ENCODE measurements around the gene BBS2.

The BBS2 gene

GRCh38 chr16:56451753-56452689 lies 67.8 kb downstream of the BBS2 start:
- Histone ChIP-seq H3K79me2 (ENCODE audit: insufficient read depth, low read length) (peaks cover 68% of the 10 kb centered on the region), H4K20me1 (ENCODE audit: insufficient read depth, low read length) (peaks cover 31% of the 10 kb centered on the region), H3K4me1 (ENCODE audit: insufficient read depth, low read length) (peaks cover 52% of the 10 kb centered on the region), H3K4me3 (ENCODE audit: low read depth in 1 of 2, low read length in 2 of 2) (peak overlapping the region; percentile 36 to 60), H2AFZ (ENCODE audit: low read depth, low read length) (peak overlapping the region; percentile 90), H3K4me2 (ENCODE audit: insufficient read depth, low read length) (peak overlapping the region; percentile 90), H3K9ac (ENCODE audit: low read depth, low read length) (peak overlapping the region; percentile 76), H3K27me3 (ENCODE audit: insufficient read depth, low read length, poor library complexity) (no peaks in the 10 kb centered on the region), H3K9me3 (ENCODE audit: insufficient read depth, low read length, severe bottlenecking) (no peaks in the 10 kb centered on the region), H3K36me3 (ENCODE audit: insufficient read depth, low read length) (peaks cover 48% of the 10 kb centered on the region), H3K27ac (ENCODE audit: low read length) (peak overlapping the region; percentile 75)
- TF ChIP-seq EZH2 (IDR thresholded peaks at IDR 0.05; ENCODE audit: borderline replicate concordance, low read depth, low read length, severe bottlenecking), result no peak
- TF ChIP-seq, protein P1, sequence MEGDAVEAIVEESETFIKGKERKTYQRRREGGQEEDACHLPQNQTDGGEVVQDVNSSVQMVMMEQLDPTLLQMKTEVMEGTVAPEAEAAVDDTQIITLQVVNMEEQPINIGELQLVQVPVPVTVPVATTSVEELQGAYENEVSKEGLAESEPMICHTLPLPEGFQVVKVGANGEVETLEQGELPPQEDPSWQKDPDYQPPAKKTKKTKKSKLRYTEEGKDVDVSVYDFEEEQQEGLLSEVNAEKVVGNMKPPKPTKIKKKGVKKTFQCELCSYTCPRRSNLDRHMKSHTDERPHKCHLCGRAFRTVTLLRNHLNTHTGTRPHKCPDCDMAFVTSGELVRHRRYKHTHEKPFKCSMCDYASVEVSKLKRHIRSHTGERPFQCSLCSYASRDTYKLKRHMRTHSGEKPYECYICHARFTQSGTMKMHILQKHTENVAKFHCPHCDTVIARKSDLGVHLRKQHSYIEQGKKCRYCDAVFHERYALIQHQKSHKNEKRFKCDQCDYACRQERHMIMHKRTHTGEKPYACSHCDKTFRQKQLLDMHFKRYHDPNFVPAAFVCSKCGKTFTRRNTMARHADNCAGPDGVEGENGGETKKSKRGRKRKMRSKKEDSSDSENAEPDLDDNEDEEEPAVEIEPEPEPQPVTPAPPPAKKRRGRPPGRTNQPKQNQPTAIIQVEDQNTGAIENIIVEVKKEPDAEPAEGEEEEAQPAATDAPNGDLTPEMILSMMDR (IDR thresholded peaks at IDR 0.05; ENCODE audit: borderline replicate concordance, extremely low read depth, low read length, poor library complexity, severe bottlenecking), result no peak
- DNase-seq, result peak; percentile 11
- ATAC-seq (ENCODE audit: insufficient read depth, low read depth), result peak; percentile 41

- peak within 1 kb of the TSS; percentile 94 for H2AFZ ChIP-seq (ENCODE audit: low read depth, low read length)
- peak within 1 kb of the TSS; percentile 90 for H3K4me2 ChIP-seq (ENCODE audit: insufficient read depth, low read length)
- peak within 1 kb of the TSS; percentile 83 for H3K27ac ChIP-seq (ENCODE audit: low read length)
- peaks cover 76% of the 10 kb centered on the region for H3K79me2 ChIP-seq (ENCODE audit: insufficient read depth, low read length)
- H3K27me3 ChIP-seq (ENCODE audit: insufficient read depth, low read length, poor library complexity), result no peaks in the 10 kb centered on the region
- peak within 1 kb of the TSS; percentile 76 for H3K9ac ChIP-seq (ENCODE audit: low read depth, low read length)
- no peaks in the 10 kb centered on the region for H3K9me3 ChIP-seq (ENCODE audit: insufficient read depth, low read length, severe bottlenecking)
- peaks cover 54% of the 10 kb centered on the region for H3K4me1 ChIP-seq (ENCODE audit: insufficient read depth, low read length)
- H3K4me3 ChIP-seq (ENCODE audit: low read depth in 1 of 2, low read length in 2 of 2), result peak within 1 kb of the TSS; percentile 36 to 60
- DNase-seq, result peak; percentile 96
- peak; percentile 98 for ATAC-seq (ENCODE audit: insufficient read depth, low read depth)
- H4K20me1 ChIP-seq (ENCODE audit: insufficient read depth, low read length), result peaks cover 33% of the 10 kb centered on the region
- TF ChIP-seq EZH2 (IDR thresholded peaks at IDR 0.05; ENCODE audit: borderline replicate concordance, low read depth, low read length, severe bottlenecking), result no peak
- TF ChIP-seq, protein P1 (IDR thresholded peaks at IDR 0.05; ENCODE audit: borderline replicate concordance, extremely low read depth, low read length, poor library complexity, severe bottlenecking), result no peak
- H3K36me3 ChIP-seq (ENCODE audit: insufficient read depth, low read length), result peaks cover 48% of the 10 kb centered on the region
Measured at GRCh38 chr16:56450986-56451752, 68.7 kb downstream of the BBS2 start, which contains the start of the genes NUDT21 and OGFOD1. Gene NUDT21 (minus strand): TSS chr16:56451332. CDS start chr16:56451202, 130 bp downstream. Gene OGFOD1 (plus strand): TSS chr16:56451554. CDS start chr16:56451613, 59 bp downstream.

- Histone ChIP-seq H2AFZ (ENCODE audit: low read depth, low read length) (peak overlapping the region; percentile 94), H3K27me3 (ENCODE audit: insufficient read depth, low read length, poor library complexity) (no peaks in the 10 kb centered on the region), H3K36me3 (ENCODE audit: insufficient read depth, low read length) (peaks cover 48% of the 10 kb centered on the region), H3K4me2 (ENCODE audit: insufficient read depth, low read length) (peak overlapping the region; percentile 83), H3K4me1 (ENCODE audit: insufficient read depth, low read length) (peaks cover 54% of the 10 kb centered on the region), H3K4me3 (ENCODE audit: low read depth in 1 of 2, low read length in 2 of 2) (peak overlapping the region; percentile 36 to 60), H3K9ac (ENCODE audit: low read depth, low read length) (peak overlapping the region; percentile 76), H4K20me1 (ENCODE audit: insufficient read depth, low read length) (peaks cover 34% of the 10 kb centered on the region), H3K27ac (ENCODE audit: low read length) (peak overlapping the region; percentile 83), H3K9me3 (ENCODE audit: insufficient read depth, low read length, severe bottlenecking) (no peaks in the 10 kb centered on the region), H3K79me2 (ENCODE audit: insufficient read depth, low read length) (peaks cover 83% of the 10 kb centered on the region)
- ATAC-seq (ENCODE audit: insufficient read depth, low read depth) (peak; percentile 39; the same call in 1 of the 3 replicates), DNase-seq (peak; percentile 23)
- TF ChIP-seq, protein P1 (IDR thresholded peaks at IDR 0.05; ENCODE audit: borderline replicate concordance, extremely low read depth, low read length, poor library complexity, severe bottlenecking), result no peak
- no peak for TF ChIP-seq EZH2 (IDR thresholded peaks at IDR 0.05; ENCODE audit: borderline replicate concordance, low read depth, low read length, severe bottlenecking)
Measured at GRCh38 chr16:56450275-56450985, 69.4 kb downstream of the BBS2 start.

Data from DND-41 (cell line).